Activated naive CD8-positive, alpha-beta T cell treated with anti-CD3 and anti-CD28 coated beads, Interleukin-2, amount 10 ng/mL, durations not matched to agents 7 days and 5 days (primary cell): ENCODE results near the gene TXNRD2. TPM values are rescaled to one million over a fixed set of nuclear protein-coding genes. Genes with fewer than 3 reads are reported as not detected.

Experiments used
- ATAC-seq: fragments of 150-1000 bp; cut with Tn5 transposase; one replicate; pipeline ENCODE4 v1.10.0; 2021; ENCODE audit warnings: low read depth, moderate library complexity
- POLR2A ChIA-PET: fragments of 350-600 bp; sonication (Branson Sonifier 250); formaldehyde crosslinking; loops from one replicate; lab custom pipeline; 2021; ENCODE audit warnings: antibody characterized with exemption; lab: Charles Lee
- DNase-seq: peaks from one replicate; pipeline ENCODE4 v3.0.0; 2021
- H3K27ac Mint-ChIP-seq: one replicate; pipeline ENCODE4 v1.8.0; 2022; ENCODE audit warnings: mild to moderate bottlenecking, mixed read lengths
- H3K27me3 Mint-ChIP-seq: one replicate; pipeline ENCODE4 v1.8.0; 2022; ENCODE audit warnings: mild to moderate bottlenecking, moderate library complexity, mixed read lengths
- H3K36me3 Mint-ChIP-seq: one replicate; pipeline ENCODE4 v1.8.0; 2021; ENCODE audit warnings: mild to moderate bottlenecking, mixed read lengths
- H3K4me1 Mint-ChIP-seq: one replicate; pipeline ENCODE4 v1.8.0; 2021; ENCODE audit warnings: mixed read lengths
- H3K4me3 Mint-ChIP-seq: one replicate; pipeline ENCODE4 v1.8.0; 2022; ENCODE audit warnings: mild to moderate bottlenecking, moderate library complexity, mixed read lengths
- H3K9me3 Mint-ChIP-seq: one replicate; pipeline ENCODE4 v1.8.0; 2021; ENCODE audit warnings: mixed read lengths
- microRNA-seq: library from miRNA; unstranded; fragments of <30 nt; microRNA quantifications from one replicate; pipeline ENCODE4 v1.2.0, GENCODE V29; 2022
- total RNA-seq, 2 experiments: library from RNA; stranded (reverse); gene quantifications; one replicate each; pipeline ENCODE4 v1.2.3, GENCODE V29; 2021

Gene TXNRD2
- total RNA-seq, 2 experiments from 2014 or later, result 20.7 to 20.8 TPM

GRCh38 chr22:19831016-19831415 is 110.6 kb downstream of the TXNRD2 start:
- ATAC-seq (no peak), DNase-seq (no peak)
- Mint-ChIP-seq H3K9me3 (no peaks in the 10 kb centered on the region), H3K4me3 (no peak overlapping the region), H3K4me1 (peaks cover 3% of the 10 kb centered on the region), H3K27ac (no peak overlapping the region), H3K27me3 (no peaks in the 10 kb centered on the region), H3K36me3 (no peaks in the 10 kb centered on the region)
- POLR2A ChIA-PET, result no interaction called here

DNA sequence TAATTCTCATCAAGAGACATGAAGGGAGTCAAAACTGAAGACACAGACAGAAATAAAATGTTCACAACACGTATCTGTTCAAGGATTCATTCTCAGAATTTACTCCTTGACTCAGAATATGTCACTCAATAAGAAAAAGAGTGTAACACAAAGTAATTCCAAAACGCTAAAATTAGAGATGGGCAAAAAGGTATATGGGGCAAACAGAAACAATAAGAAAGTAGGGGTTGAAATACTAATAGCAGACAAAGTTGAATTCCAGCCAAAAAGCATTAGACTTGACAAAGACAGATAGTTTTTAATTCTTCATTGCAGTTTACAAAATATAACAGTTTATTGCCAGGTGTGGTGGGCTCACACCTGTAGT is 113.6 kb downstream of the TXNRD2 start:
- no peak overlapping the region for H3K27ac Mint-ChIP-seq
- ATAC-seq, result no peak
- POLR2A ChIA-PET, result no interaction called here
- H3K36me3 Mint-ChIP-seq, result no peaks in the 10 kb centered on the region
- no peaks in the 10 kb centered on the region for H3K4me1 Mint-ChIP-seq
- H3K4me3 Mint-ChIP-seq, result no peak overlapping the region
- DNase-seq, result no peak
- no peaks in the 10 kb centered on the region for H3K9me3 Mint-ChIP-seq
- H3K27me3 Mint-ChIP-seq, result no peaks in the 10 kb centered on the region

DNA sequence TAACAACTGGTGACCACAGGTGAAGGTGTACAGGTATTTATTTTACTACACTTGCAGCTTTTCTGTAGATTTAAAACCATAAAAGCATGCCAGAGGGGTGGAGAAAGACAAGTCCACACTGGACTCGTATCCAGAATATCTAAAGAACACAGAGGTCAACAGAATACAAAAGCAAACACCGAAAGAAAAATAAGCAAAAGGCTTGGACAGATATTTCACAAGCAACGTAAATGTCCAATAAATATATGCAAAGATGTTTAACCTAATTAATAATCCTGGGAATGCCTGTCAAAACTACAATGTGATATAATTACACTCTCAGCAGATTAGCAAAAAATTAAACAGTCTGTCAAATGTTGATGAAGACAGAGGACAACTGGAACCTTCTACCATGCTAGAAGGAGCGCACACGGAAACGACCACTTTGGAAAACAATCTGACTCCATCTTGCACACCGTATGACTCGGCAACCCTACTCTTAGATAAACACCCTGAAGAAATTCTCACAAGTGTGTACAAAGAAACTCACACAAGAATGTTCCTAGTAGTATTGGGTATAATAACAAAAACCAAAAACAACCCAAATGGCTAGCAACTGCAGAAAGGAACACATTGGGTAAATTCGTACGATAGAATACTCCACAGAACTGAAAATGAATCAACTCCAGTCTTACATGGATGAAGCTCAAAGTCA is 114.1 kb downstream of the TXNRD2 start:
- no peak overlapping the region for H3K4me3 Mint-ChIP-seq
- ATAC-seq (no peak), DNase-seq (no peak)
- H3K4me1 Mint-ChIP-seq, result no peaks in the 10 kb centered on the region
- no peaks in the 10 kb centered on the region for H3K9me3 Mint-ChIP-seq
- no peaks in the 10 kb centered on the region for H3K36me3 Mint-ChIP-seq
- no peak overlapping the region for H3K27ac Mint-ChIP-seq
- H3K27me3 Mint-ChIP-seq, result no peaks in the 10 kb centered on the region
- POLR2A ChIA-PET, result no interaction called here

DNA sequence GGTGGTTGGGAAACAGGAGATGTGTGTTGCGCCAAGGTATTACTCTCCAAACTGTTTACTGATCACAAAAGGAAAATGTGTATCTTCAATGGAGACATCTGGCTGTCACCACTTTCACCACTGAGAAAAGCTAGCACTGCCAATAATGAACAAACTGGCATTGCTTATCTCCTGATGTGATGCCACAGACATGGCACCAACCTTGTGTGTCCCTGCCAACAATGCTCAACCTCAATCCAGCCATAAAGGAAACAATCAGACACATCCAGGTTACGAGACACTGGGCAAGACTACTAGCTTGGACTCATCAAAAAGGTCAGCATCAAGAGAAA is 115.0 kb downstream of the TXNRD2 start:
- Mint-ChIP-seq H3K27me3 (no peaks in the 10 kb centered on the region), H3K27ac (no peak overlapping the region), H3K4me1 (no peaks in the 10 kb centered on the region), H3K4me3 (no peak overlapping the region), H3K36me3 (no peaks in the 10 kb centered on the region), H3K9me3 (no peaks in the 10 kb centered on the region)
- no peak for ATAC-seq
- POLR2A ChIA-PET, result no interaction called here
- no peak for DNase-seq

- DNase-seq (peak; percentile 12), ATAC-seq (no peak)
- H3K4me1 Mint-ChIP-seq, result no peaks in the 10 kb centered on the region
- no peaks in the 10 kb centered on the region for H3K27me3 Mint-ChIP-seq
- no peaks in the 10 kb centered on the region for H3K36me3 Mint-ChIP-seq
- no peaks in the 10 kb centered on the region for H3K9me3 Mint-ChIP-seq
- POLR2A ChIA-PET, result no interaction called here
- H3K27ac Mint-ChIP-seq, result no peak overlapping the region
- H3K4me3 Mint-ChIP-seq, result no peak overlapping the region
Observed at GRCh38 chr22:19825904-19826618, 115.6 kb downstream of the TXNRD2 start.

Small RNA genes lying within 50 kb of the gene (microRNA-seq; reads per million reads assigned to microRNA genes)
- gene MIR4761, result 2.1 reads per million

Other genes with a start within 250 kb of the TXNRD2 start
- not detected for gene SEPTIN5, start 227.3 kb downstream of the TXNRD2 start, total RNA-seq
- gene GP1BB, start 218.3 kb downstream of the TXNRD2 start, total RNA-seq, result not detected
- under 1 TPM; 0.37 to 0.47 TPM for gene TBX1, start 181.0 kb downstream of the TXNRD2 start, total RNA-seq
- gene GNB1L, start 86.9 kb downstream of the TXNRD2 start, total RNA-seq, result 10 to 100 TPM; 11.9 to 12.7 TPM
- 10 to 100 TPM; 18.4 to 18.9 TPM for gene RTL10, start 86.9 kb downstream of the TXNRD2 start, total RNA-seq
- gene COMT, start within 50 bp of the TXNRD2 start, total RNA-seq, result 10 to 100 TPM; 68.6 to 70.0 TPM
- 1 to 10 TPM; 1.5 to 1.6 TPM for gene ARVCF, start 75.0 kb upstream of the TXNRD2 start, total RNA-seq
- 10 to 100 TPM; 40.7 to 41.2 TPM for gene TANGO2, start 79.3 kb upstream of the TXNRD2 start, total RNA-seq
- gene DGCR8, start 138.4 kb upstream of the TXNRD2 start, total RNA-seq, result 10 to 100 TPM; 54.3 to 54.5 TPM
- 100 to 1,000 TPM; 190 to 203 TPM for gene RANBP1, start 174.3 kb upstream of the TXNRD2 start, total RNA-seq
- gene TRMT2A, start 175.4 kb upstream of the TXNRD2 start, total RNA-seq, result 100 to 1,000 TPM; 107 to 118 TPM
- 10 to 100 TPM; 64.1 to 66.9 TPM for gene ZDHHC8, start 190.0 kb upstream of the TXNRD2 start, total RNA-seq
- under 1 TPM in 1 of 2 experiments, not detected in 1; 0.51 TPM for gene CCDC188, start 209.2 kb upstream of the TXNRD2 start, total RNA-seq